RPMI7951 (cell line): Measurements from ENCODE around the gene SCRN2. TPM values are rescaled to one million over a fixed set of nuclear protein-coding genes. Genes with fewer than 3 reads are reported as not detected.

Experiments
- DNase-seq: peaks from one replicate; pipeline ENCODE4 v3.0.0-alpha.2; 2012; ENCODE audit warnings: low read depth
- total RNA-seq: library from RNA; depleted of rRNA; stranded (reverse); fragments of >200 nt; shearing (Covaris generic); gene quantifications from 2 replicates; pipeline ENCODE4 v1.2.3, GENCODE V29; 2014

SCRN2 gene
- total RNA-seq, 1 experiment from 2014 or later, result 18.4 TPM

GRCh38 chr17:47821424-47822391 lies 19.4 kb downstream of the SCRN2 start, which contains the start of gene OSBPL7:
Gene OSBPL7 (minus strand): TSS chr17:47821794. CDS start chr17:47820278, 1,516 bp downstream.
- peak; percentile 85 for DNase-seq

GRCh38 chr17:47821031-47821423 lies 20.0 kb downstream of the SCRN2 start:
- DNase-seq, result no peak

GRCh38 chr17:47820033-47820789 lies 20.9 kb downstream of the SCRN2 start:
- no peak for DNase-seq

- no peak for DNase-seq
These were observed 21.6 kb downstream of the SCRN2 start for GRCh38 chr17:47819475-47819874.

GRCh38 chr17:47818002-47818695 lies 22.9 kb downstream of the SCRN2 start:
- no peak for DNase-seq

- DNase-seq, result no peak
These were observed 24.1 kb downstream of the SCRN2 start for GRCh38 chr17:47816947-47817346.

GRCh38 chr17:47816111-47816735 lies 24.9 kb downstream of the SCRN2 start:
- no peak for DNase-seq

GRCh38 chr17:47815106-47815918 lies 25.8 kb downstream of the SCRN2 start:
- no peak for DNase-seq

GRCh38 chr17:47813512-47814031 lies 27.5 kb downstream of the SCRN2 start:
- no peak for DNase-seq

- no peak for DNase-seq
These were observed 28.0 kb downstream of the SCRN2 start for GRCh38 chr17:47813077-47813476.

GRCh38 chr17:47812146-47812920 lies 28.7 kb downstream of the SCRN2 start:
- DNase-seq, result no peak

GRCh38 chr17:47811709-47812108 lies 29.4 kb downstream of the SCRN2 start:
- no peak for DNase-seq

GRCh38 chr17:47810901-47811635 lies 30.0 kb downstream of the SCRN2 start:
- DNase-seq, result no peak

GRCh38 chr17:47810200-47810821 lies 30.8 kb downstream of the SCRN2 start:
- DNase-seq, result peak; percentile 84

GRCh38 chr17:47808830-47809480 lies 32.1 kb downstream of the SCRN2 start:
- DNase-seq, result no peak

GRCh38 chr17:47808036-47808829 lies 32.8 kb downstream of the SCRN2 start:
- DNase-seq, result no peak

GRCh38 chr17:47807421-47807820 lies 33.7 kb downstream of the SCRN2 start:
- no peak for DNase-seq
